NT2/D1 (cell line): ENCODE results near the gene ICAM2.
A peak's percentile ranks its signal among the peaks of the same experiment; 100 is the strongest.

Source experiments
- DNase-seq: peaks from one replicate; pipeline ENCODE4 v3.0.0-alpha.2; 2011; ENCODE audit warnings: low read depth, low spot score
- H3K27me3 ChIP-seq: 2 replicates; pipeline ENCODE4 v1.6.0; 2011; ENCODE audit warnings: mild to moderate bottlenecking; ENCODE audit not compliant: insufficient read length, insufficient read depth
- H3K36me3 ChIP-seq: 2 replicates; pipeline ENCODE4 v1.6.1; 2011; ENCODE audit warnings: mild to moderate bottlenecking, low read length, mixed read lengths; ENCODE audit not compliant: insufficient read depth, insufficient read length
- H3K4me1 ChIP-seq: 2 replicates; pipeline ENCODE4 v1.5.1; 2011; ENCODE audit not compliant: insufficient read depth, insufficient read length
- H3K4me3 ChIP-seq: 2 replicates; pipeline ENCODE4 v1.5.1; 2011; ENCODE audit warnings: low read depth; ENCODE audit not compliant: insufficient read length
- H3K9ac ChIP-seq: 2 replicates; pipeline ENCODE4 v1.6.0; 2011; ENCODE audit warnings: low read depth; ENCODE audit not compliant: insufficient read length
- H3K9me3 ChIP-seq: 2 replicates; pipeline ENCODE4 v1.5.1; 2011; ENCODE audit warnings: mild to moderate bottlenecking, low read length; ENCODE audit not compliant: insufficient read depth
- SUZ12 ChIP-seq: IDR thresholded peaks from 2 replicates; pipeline ENCODE4 v1.6.1; 2011; ENCODE audit not compliant: insufficient read length, insufficient read depth; ENCODE audit errors: extremely low read depth
- YY1 ChIP-seq: IDR thresholded peaks from 2 replicates; pipeline ENCODE4 v1.6.1; 2011; ENCODE audit not compliant: insufficient read length, insufficient read depth
- ZNF274 ChIP-seq: IDR thresholded peaks from 2 replicates; pipeline ENCODE4 v1.6.1; 2011; ENCODE audit warnings: mild to moderate bottlenecking, low read depth, low read length

Gene ICAM2

DNA sequence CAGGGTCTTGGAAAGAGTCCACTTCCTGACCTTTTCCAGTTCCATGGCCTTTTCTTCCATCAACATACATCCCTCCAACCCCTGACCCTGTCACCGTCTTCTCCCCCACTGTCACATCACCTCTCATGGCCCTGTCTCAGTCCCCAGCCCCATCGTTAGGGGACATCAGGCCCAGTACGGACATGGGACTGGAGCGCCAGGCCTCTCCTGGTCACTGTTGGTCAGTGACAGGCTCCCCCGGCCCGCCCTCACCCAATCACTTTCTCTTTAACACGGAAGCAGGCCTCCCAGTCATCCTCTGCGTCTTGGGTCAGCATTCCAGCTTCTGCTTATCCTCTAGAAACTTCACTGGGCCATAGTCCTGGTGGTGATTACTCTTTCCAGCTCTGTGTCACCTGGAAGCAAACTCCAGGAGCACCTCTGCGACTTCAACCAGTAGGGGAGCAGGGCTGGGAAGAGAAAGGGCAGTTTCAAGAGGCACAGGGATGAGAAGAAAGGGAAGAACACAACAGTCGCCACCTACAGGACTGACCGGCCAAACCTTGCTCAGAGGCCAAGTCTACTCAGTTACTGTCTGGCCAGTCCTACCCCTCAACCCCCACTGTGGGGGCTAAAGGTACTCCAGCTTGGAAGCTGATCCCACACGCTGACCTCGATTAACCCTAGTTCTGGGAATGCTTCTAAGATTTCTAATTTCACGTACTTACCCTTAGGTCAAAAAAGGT is 15.9 kb upstream of the ICAM2 start:
- Histone ChIP-seq H3K9ac (no peak overlapping the region), H3K9me3 (no peaks in the 10 kb centered on the region), H3K36me3 (peaks cover 5% of the 10 kb centered on the region), H3K27me3 (no peaks in the 10 kb centered on the region), H3K4me3 (no peak overlapping the region), H3K4me1 (peaks cover 3% of the 10 kb centered on the region)
- no peak for DNase-seq
- TF ChIP-seq SUZ12, result no peak
- TF ChIP-seq YY1, result no peak
- TF ChIP-seq ZNF274, result no peak

GRCh38 chr17:64032081-64032480 is 11.6 kb upstream of the ICAM2 start:
- TF ChIP-seq ZNF274, result no peak
- TF ChIP-seq YY1, result no peak
- H3K9me3 ChIP-seq, result no peaks in the 10 kb centered on the region
- H3K4me1 ChIP-seq, result peaks cover 3% of the 10 kb centered on the region
- peaks cover under 1% of the 10 kb centered on the region for H3K27me3 ChIP-seq
- no peaks in the 10 kb centered on the region for H3K36me3 ChIP-seq
- no peak for DNase-seq
- no peak overlapping the region for H3K9ac ChIP-seq
- no peak overlapping the region for H3K4me3 ChIP-seq

- H3K9me3 ChIP-seq, result no peaks in the 10 kb centered on the region
- no peak overlapping the region for H3K4me3 ChIP-seq
- no peak overlapping the region for H3K9ac ChIP-seq
- TF ChIP-seq SUZ12 (no peak), ZNF274 (no peak), YY1 (no peak)
- DNase-seq, result peak; percentile 13
- H3K4me1 ChIP-seq, result no peaks in the 10 kb centered on the region
- peaks cover 5% of the 10 kb centered on the region for H3K27me3 ChIP-seq
- H3K36me3 ChIP-seq, result no peaks in the 10 kb centered on the region
Observed at GRCh38 chr17:64028874-64029464, 8.5 kb upstream of the ICAM2 start.

DNA sequence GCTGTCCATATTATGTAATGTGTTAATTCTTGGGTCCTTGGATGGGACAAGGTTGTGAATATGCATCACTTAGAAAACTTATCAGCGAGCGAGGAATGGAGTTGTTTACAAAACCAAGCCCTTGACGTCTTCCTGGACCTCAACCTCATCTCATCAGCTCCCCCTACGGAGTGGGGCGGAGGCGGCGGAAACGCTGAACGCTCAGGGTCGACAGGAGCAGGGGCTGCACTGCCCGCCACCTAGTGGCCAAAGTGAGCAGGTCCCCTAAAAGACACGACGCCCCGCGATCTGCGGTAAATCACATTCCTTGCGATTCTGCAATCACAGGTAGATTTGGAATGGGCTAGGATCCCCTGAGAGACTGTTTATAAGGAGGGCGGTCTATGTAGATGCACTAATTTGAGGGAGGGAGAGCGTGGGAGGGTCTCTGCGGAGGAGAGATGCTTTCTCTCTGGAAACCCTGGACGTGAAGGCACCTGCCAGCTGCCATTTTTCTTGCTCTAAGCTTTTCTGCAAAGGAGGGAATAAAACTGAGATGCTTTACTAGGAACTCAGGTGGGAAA is 5.4 kb upstream of the ICAM2 start:
- H3K27me3 ChIP-seq, result peaks cover 5% of the 10 kb centered on the region
- H3K9me3 ChIP-seq, result no peaks in the 10 kb centered on the region
- no peaks in the 10 kb centered on the region for H3K4me1 ChIP-seq
- no peak overlapping the region for H3K9ac ChIP-seq
- H3K36me3 ChIP-seq, result no peaks in the 10 kb centered on the region
- peak; percentile 68 for DNase-seq
- TF ChIP-seq YY1 (no peak), ZNF274 (no peak), SUZ12 (no peak)
- no peak overlapping the region for H3K4me3 ChIP-seq

GRCh38 chr17:64024781-64025731 is 4.6 kb upstream of the ICAM2 start:
- Histone ChIP-seq H3K9me3 (no peaks in the 10 kb centered on the region), H3K4me3 (no peak overlapping the region), H3K4me1 (no peaks in the 10 kb centered on the region), H3K36me3 (no peaks in the 10 kb centered on the region), H3K27me3 (peaks cover 5% of the 10 kb centered on the region), H3K9ac (no peak overlapping the region)
- TF ChIP-seq ZNF274 (no peak), SUZ12 (no peak), YY1 (no peak)
- no peak for DNase-seq

GRCh38 chr17:64024215-64024654 is 3.8 kb upstream of the ICAM2 start:
- H3K4me1 ChIP-seq, result no peaks in the 10 kb centered on the region
- TF ChIP-seq YY1 (no peak), ZNF274 (no peak), SUZ12 (no peak)
- H3K4me3 ChIP-seq, result no peak overlapping the region
- H3K36me3 ChIP-seq, result no peaks in the 10 kb centered on the region
- peaks cover 5% of the 10 kb centered on the region for H3K27me3 ChIP-seq
- H3K9me3 ChIP-seq, result no peaks in the 10 kb centered on the region
- no peak for DNase-seq
- no peak overlapping the region for H3K9ac ChIP-seq
